ENCODE measurements around the gene TDRD9. TPM values are rescaled to one million over a fixed set of nuclear protein-coding genes. Genes with fewer than 3 reads are reported as not detected.

Gene TDRD9
- total and polyA plus RNA-seq, 2 experiments from 2014 or later: 0.73 to 1.3 TPM

- TF ChIP-seq EZH2phosphoT487 (IDR thresholded peaks at IDR 0.05; ENCODE audit: low read depth, severe bottlenecking, unreplicated experiment) (no peak), EZH2 (IDR thresholded peaks at IDR 0.05; ENCODE audit: borderline replicate concordance) (no peak)
- TF ChIP-seq, protein P1, sequence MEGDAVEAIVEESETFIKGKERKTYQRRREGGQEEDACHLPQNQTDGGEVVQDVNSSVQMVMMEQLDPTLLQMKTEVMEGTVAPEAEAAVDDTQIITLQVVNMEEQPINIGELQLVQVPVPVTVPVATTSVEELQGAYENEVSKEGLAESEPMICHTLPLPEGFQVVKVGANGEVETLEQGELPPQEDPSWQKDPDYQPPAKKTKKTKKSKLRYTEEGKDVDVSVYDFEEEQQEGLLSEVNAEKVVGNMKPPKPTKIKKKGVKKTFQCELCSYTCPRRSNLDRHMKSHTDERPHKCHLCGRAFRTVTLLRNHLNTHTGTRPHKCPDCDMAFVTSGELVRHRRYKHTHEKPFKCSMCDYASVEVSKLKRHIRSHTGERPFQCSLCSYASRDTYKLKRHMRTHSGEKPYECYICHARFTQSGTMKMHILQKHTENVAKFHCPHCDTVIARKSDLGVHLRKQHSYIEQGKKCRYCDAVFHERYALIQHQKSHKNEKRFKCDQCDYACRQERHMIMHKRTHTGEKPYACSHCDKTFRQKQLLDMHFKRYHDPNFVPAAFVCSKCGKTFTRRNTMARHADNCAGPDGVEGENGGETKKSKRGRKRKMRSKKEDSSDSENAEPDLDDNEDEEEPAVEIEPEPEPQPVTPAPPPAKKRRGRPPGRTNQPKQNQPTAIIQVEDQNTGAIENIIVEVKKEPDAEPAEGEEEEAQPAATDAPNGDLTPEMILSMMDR (IDR thresholded peaks at IDR 0.05; ENCODE audit: poor library complexity): no peak
- Histone ChIP-seq H3K79me2 (no peaks in the 10 kb centered on the region), H3K9me2 (replicated peaks; ENCODE audit: insufficient read depth) (no peaks in the 10 kb centered on the region), H3K4me3 (no peak overlapping the region), H3K27me3 (no peaks in the 10 kb centered on the region), H3K9me3 (ENCODE audit: low read depth) (no peaks in the 10 kb centered on the region), H3K27ac (no peak overlapping the region), H3K4me2 (no peak overlapping the region), H2AFZ (no peak overlapping the region), H3K4me1 (ENCODE audit: insufficient read depth) (no peaks in the 10 kb centered on the region), H3K36me3 (replicated peaks; ENCODE audit: insufficient read depth, low read depth) (no peaks in the 10 kb centered on the region), H4K20me1 (ENCODE audit: insufficient read depth, poor library complexity, severe bottlenecking) (no peaks in the 10 kb centered on the region)
- DNase-seq (ENCODE audit: low spot score): no peak
- 88% methylated on average over 5 of the region's 5 CpGs for WGBS (ENCODE audit: low lambda C conversion rate, missing lambda C conversion rate)
These were observed 67.6 kb downstream of the TDRD9 start for GRCh38 chr14:103995876-103996275.

- Histone ChIP-seq H3K9me2 (replicated peaks; ENCODE audit: insufficient read depth) (no peaks in the 10 kb centered on the region), H3K27me3 (no peaks in the 10 kb centered on the region), H3K79me2 (no peaks in the 10 kb centered on the region), H4K20me1 (ENCODE audit: insufficient read depth, poor library complexity, severe bottlenecking) (no peaks in the 10 kb centered on the region), H3K36me3 (replicated peaks; ENCODE audit: insufficient read depth, low read depth) (no peaks in the 10 kb centered on the region), H2AFZ (no peak overlapping the region), H3K4me1 (ENCODE audit: insufficient read depth) (no peaks in the 10 kb centered on the region), H3K27ac (no peak overlapping the region), H3K9me3 (ENCODE audit: low read depth) (no peaks in the 10 kb centered on the region), H3K4me3 (no peak overlapping the region), H3K4me2 (no peak overlapping the region)
- DNase-seq (ENCODE audit: low spot score): no peak
- TF ChIP-seq EZH2phosphoT487 (IDR thresholded peaks at IDR 0.05; ENCODE audit: low read depth, severe bottlenecking, unreplicated experiment) (no peak), EZH2 (IDR thresholded peaks at IDR 0.05; ENCODE audit: borderline replicate concordance) (no peak)
- TF ChIP-seq, protein P1 (IDR thresholded peaks at IDR 0.05; ENCODE audit: poor library complexity): no peak
- 84% methylated on average over 8 of the region's 8 CpGs for WGBS (ENCODE audit: low lambda C conversion rate, missing lambda C conversion rate)
These were observed 69.1 kb downstream of the TDRD9 start for GRCh38 chr14:103997391-103997790.

GRCh38 chr14:103998027-103998426 lies 69.8 kb downstream of the TDRD9 start:
- no peak overlapping the region for H3K4me3 ChIP-seq
- H3K27ac ChIP-seq: no peak overlapping the region
- H4K20me1 ChIP-seq (ENCODE audit: insufficient read depth, poor library complexity, severe bottlenecking): no peaks in the 10 kb centered on the region
- no peaks in the 10 kb centered on the region for H3K9me3 ChIP-seq (ENCODE audit: low read depth)
- H3K79me2 ChIP-seq: no peaks in the 10 kb centered on the region
- H3K9me2 ChIP-seq (replicated peaks; ENCODE audit: insufficient read depth): no peaks in the 10 kb centered on the region
- H3K27me3 ChIP-seq: no peaks in the 10 kb centered on the region
- 92% methylated on average over 8 of the region's 10 CpGs for WGBS (ENCODE audit: low lambda C conversion rate, missing lambda C conversion rate)
- H3K4me1 ChIP-seq (ENCODE audit: insufficient read depth): no peaks in the 10 kb centered on the region
- no peaks in the 10 kb centered on the region for H3K36me3 ChIP-seq (replicated peaks; ENCODE audit: insufficient read depth, low read depth)
- TF ChIP-seq EZH2phosphoT487 (IDR thresholded peaks at IDR 0.05; ENCODE audit: low read depth, severe bottlenecking, unreplicated experiment) (no peak), EZH2 (IDR thresholded peaks at IDR 0.05; ENCODE audit: borderline replicate concordance) (no peak)
- TF ChIP-seq, protein P1 (IDR thresholded peaks at IDR 0.05; ENCODE audit: poor library complexity): no peak
- no peak overlapping the region for H3K4me2 ChIP-seq
- no peak overlapping the region for H2AFZ ChIP-seq
- DNase-seq (ENCODE audit: low spot score): no peak

All from hepatocyte (in vitro differentiated cells).